HT1080 (cell line): Measurements from ENCODE around the gene NDUFAF4. TPM values are rescaled to one million over a fixed set of nuclear protein-coding genes. Genes with fewer than 3 reads are reported as not detected.

Experiments used
- DNase-seq: peaks from one replicate; pipeline ENCODE4 v3.0.0-alpha.2; 2015; ENCODE audit warnings: low read depth
- total RNA-seq: library from RNA; depleted of rRNA; stranded (reverse); fragments of >200 nt; shearing (Covaris generic); gene quantifications from 2 replicates; pipeline ENCODE4 v1.2.3, GENCODE V29; 2014

Gene NDUFAF4
- total RNA-seq, 1 experiment from 2014 or later = 45.9 TPM

- DNase-seq = no peak
These were observed 1.8 kb upstream of the NDUFAF4 start for GRCh38 chr6:96899451-96899998.

DNA sequence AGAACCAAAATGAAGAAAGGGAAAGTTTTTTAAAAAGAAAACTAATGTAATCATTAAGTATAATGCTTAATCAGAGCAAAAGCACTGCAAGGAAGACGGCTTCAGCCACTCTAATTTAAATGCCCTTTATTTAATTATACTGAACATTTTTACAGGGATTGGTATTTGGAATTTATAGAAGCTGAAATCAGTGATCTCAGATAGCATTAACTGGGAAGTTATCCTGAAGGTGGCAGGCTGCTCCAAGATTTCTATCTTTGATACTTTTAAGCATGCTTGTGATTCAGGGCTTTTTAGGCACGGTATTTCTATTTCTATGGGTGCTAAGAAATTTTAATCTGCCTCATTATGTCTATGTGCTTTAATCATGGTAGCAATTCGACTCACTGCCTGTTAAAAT is 1.3 kb upstream of the NDUFAF4 start:
- peak; percentile 29 for DNase-seq

- peak; percentile 27 for DNase-seq
These were observed 655 bp upstream of the NDUFAF4 start for GRCh38 chr6:96898241-96898851.

DNA sequence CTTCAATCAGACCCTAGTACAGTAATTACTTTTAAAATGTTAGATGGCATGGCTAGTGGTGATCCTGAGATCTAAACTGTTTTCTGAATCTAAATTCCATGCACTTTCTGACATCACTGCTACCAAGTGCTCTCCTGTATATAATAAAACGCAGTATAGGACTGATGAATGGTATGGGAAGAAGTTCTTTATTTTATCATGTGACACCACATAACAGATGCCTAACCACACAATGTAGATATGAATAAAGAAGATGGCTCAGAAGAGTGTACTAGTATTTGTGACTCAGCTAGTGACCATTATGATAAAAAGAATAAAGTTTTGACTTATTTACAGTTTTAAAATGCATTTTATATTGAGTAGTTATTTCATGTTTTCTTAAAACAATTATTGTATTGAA is 8.5 kb downstream of the NDUFAF4 start:
- DNase-seq = no peak

DNA sequence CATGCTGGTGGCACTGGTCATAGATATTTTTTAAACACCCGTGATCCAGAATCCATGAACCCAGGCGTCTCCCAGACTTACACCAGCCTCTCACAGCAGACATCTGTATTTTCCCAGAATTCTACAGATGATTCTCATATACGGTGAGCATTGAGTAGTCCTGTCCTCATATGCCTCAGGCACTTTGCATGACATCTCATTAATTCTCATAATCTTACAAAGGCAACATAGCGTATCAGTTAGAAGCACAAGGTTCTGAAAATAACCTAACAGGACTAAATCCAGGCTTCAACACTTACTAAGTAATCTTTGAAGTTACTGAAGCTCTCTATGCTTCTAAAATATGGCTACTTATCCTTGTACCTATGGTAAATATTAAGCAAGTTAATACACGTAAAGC is 8.9 kb downstream of the NDUFAF4 start:
- DNase-seq = no peak

- DNase-seq = no peak
These were observed 11.2 kb downstream of the NDUFAF4 start for GRCh38 chr6:96886519-96886918.

GRCh38 chr6:96885187-96885631 is 12.5 kb downstream of the NDUFAF4 start:
- peak; percentile 17 for DNase-seq

DNA sequence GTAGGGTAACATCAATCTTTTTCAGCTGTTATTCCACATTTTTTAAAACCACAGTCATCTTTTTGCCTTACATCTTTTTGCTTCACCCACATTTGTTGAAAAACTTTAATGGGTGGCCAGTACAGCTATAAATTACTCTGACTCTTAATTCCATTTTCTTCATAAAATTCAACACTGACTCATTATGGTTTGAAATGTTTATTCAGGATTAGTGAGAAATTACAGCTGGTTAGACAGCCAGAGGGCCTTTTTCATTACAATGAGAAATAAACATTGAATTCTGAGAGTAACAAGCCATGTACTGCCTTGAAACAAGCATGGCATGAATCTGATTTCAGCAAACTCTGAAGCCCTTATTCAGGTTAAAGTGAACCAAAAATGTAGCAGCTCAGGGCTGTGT is 19.5 kb downstream of the NDUFAF4 start:
- DNase-seq = no peak

DNA sequence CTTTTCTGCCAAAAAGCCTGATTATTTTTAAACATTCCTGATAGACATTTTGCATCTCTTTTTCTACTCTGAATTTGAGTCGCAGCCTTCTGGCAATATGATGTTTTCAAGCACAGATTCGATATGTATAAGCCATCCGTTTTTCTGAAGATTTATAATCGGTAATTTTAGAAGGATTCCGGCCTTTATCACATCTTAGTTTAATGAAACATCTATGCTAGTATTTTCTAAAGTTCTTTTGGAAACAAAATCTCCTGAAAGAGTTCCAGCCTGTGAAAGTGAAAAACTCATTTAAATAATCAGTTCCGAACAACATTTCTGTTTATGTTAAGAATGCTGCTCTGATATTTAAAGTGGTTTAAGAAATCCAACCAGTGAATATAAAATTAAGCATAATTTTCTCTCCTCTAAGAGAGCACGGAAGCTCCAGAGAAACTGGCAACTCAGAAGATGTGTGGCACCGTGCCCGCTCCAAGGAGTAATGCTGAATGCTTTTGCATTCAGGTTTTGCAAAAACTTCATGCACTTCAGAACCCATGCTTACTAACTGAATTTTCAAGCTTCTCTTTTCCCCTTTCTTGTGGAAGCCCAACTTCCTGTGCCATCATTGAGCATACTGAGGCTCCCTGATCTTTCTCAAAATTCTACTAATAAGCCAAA is 20.7 kb downstream of the NDUFAF4 start:
- DNase-seq = no peak

GRCh38 chr6:96872976-96873375 is 24.7 kb downstream of the NDUFAF4 start:
- no peak for DNase-seq

DNA sequence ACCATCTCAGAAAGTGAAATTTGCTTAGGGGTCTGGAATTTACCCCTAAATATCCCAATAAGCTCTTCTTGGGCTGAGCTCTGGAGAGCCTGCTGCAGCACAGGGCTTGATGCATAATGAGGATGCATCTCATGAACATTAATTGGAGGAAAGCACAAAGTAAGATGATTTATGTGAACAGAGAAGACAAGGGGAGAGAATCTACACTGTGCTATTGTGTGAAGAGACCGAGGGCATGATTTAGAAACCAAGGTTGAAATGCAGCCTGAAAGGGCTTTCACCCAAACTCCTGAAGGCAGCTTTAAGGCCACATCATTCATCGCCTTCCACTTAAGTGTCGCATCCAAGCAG is 32.7 kb downstream of the NDUFAF4 start:
- DNase-seq = no peak

GRCh38 chr6:96864216-96865054 is 33.3 kb downstream of the NDUFAF4 start:
- DNase-seq = no peak

DNA sequence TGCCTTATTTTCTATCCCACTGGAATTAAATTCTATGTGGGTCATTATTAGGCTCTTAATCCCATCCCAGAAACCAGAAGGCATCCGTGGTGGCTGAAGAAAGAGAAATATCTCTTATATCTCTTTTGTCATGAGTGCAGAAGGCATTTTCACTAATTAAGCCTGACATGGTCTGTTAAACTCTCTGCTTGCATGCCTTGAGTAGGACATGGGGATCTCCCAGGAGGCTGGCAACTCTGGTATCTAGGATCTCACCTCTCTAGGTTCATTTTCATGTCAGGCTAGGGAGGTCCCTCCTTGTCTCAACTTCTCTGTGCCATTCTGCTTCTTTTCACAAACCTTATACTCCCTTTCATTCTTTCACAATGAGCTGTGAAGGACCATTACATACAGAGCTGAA is 35.1 kb downstream of the NDUFAF4 start:
- no peak for DNase-seq

- no peak for DNase-seq
These were observed 36.1 kb downstream of the NDUFAF4 start for GRCh38 chr6:96861588-96861987.

- no peak for DNase-seq
These were observed 40.8 kb downstream of the NDUFAF4 start for GRCh38 chr6:96856856-96857255.

GRCh38 chr6:96853083-96853482 is 44.6 kb downstream of the NDUFAF4 start:
- DNase-seq = no peak

- no peak for DNase-seq
These were observed 45.1 kb downstream of the NDUFAF4 start for GRCh38 chr6:96852605-96853004.

DNA sequence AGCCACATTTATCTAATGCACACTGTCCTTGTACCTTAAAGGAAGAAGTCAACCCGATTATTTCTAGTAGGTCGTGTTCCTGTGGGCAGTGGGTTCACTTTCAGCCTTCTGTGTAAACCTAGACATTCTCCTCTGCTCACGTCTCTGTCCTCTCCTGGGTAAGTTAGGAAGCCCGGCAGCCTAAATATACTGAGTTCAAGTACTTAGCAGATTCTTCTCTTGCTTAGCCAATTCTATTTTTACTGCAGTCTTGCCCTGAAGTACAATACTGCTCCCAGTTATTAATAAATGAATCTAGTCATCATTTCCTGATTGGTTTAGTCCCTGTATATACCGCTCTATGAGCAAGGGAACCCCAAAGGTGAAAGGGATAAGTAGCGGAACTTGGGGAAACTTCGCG is 45.8 kb downstream of the NDUFAF4 start:
- DNase-seq = no peak

DNA sequence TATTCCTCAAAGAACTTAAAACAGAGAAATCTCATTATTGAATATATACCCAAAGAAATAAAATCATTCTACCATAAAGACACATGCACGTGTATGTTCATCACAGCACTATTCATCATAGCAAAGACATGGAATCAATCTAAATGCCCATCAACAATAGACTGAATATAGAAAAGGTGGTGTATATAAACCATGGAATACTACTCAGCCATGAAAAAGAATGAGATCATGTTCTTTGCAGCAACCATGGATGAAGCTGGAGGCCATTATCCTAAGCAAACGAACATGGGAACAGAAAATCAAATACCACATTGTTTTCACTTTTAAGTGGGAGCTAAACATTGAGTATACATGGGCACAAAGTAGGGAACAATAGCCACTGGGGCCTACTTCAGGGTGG is 48.1 kb downstream of the NDUFAF4 start:
- DNase-seq = no peak

DNA sequence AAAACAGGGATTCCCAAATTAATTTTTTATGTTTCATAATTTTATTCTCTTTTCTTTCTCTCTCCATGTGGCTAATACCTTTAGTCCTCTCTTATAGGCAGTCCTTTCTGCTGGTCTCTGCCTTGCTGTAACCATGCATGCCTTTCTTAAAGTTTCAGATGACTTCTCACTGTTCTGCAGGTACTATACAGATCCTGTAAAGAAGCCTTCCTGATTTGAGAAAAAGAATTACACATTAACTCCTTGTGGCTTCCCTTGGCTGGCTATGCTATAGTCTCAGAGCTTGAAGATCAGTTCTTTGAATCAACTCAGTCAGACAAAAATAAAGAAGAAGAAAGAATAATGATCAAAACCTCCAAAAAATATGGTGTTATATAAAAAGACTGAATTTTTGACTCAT is 53.2 kb downstream of the NDUFAF4 start:
- DNase-seq = no peak

GRCh38 chr6:96841345-96841744 is 56.3 kb downstream of the NDUFAF4 start:
- DNase-seq = no peak
